HG02571 (cell line): ENCODE results near the gene PXDN.

Source experiments
- ATAC-seq: cut with Tn5 transposase; IDR thresholded peaks from one replicate; pipeline ENCODE4 v1.9.1; 2021; ENCODE audit warnings: mild to moderate bottlenecking, moderate library complexity; ENCODE audit not compliant: unreplicated experiment

PXDN gene

DNA sequence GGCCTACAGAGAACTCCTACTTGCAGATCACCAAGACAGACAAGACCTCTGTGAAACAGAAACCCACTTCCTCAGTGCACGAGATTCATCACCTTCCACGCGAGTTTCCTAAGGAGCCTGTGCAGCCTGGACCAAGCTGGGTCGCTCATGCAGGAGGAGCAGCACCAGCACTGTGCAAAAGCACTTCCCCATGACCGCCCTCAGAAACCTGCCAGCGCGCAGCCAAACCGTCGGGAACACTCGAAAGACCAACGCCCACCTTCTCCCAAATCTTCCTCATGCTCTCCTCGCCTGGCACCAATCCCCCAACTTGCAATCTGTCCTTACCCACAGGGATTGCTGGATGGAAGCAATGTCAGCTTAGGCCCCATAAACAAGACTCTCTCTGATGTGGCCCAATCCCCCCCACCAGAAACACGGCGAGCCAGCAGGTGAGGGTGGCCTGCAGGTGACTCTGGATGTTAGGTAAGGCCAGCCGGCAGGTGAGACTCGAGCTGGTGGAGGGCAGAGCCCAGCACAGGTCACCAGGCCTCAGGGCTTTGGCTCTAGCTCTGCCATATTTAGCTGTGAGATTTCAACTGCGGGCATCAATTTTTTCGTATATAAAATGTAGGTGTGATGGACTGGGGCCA lies 69.4 kb downstream of the PXDN start:
- ATAC-seq: no peak

DNA sequence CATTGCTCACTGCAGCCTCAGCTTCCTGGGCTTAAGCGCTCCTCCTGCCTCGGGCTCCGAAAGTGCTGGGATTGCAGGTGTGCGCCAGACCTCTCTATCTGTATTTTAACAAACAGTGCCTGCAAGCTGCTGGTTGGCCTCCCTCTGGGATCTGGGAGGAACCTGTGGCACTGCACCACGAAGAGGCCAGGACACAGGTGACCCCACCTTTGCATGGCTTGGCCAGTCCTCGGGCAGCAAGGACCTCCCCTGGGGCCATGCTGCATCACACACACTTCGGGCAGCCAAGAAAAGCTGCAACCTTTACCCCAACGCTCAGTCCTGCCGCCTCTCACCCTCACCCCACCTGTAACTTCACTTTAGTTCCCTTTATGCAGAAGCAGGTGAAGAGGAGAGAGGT lies 70.0 kb downstream of the PXDN start:
- ATAC-seq: no peak

DNA sequence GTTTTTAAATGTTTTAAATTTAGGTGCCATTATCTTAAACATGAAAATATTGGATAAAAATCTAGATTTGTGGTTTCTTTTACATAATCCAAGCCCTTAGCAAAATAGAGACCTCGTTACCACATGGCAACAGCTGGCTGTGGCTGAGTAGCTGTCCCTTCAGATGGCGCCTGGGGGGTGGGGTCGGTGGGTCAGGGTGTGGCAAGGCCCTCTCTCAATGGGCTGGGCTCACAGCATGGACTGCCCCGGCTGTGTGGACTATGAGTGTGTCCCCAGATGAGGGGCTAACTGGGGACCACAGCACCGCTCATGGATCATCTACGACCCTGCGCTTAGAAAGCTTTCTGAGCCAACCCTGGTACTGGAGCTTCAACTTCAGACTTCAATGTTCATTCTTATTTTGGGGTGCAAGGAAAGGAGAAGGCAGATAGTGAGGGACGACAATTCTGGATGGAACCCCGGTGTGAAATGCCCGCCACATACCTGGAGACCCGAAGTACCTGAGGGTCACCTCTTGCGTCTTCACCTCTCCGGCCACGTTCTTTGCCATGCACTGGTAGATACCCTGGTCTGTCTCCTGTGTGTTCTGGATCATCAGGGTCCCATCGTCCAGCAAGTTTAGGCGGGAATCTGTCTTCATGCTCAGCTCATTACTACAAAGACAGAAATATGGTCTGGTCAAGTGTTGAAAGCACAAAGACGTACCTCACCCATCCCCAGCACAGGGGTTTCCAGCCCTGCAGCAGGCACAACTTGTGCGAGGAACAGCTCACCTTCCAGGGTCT lies 71.0 kb downstream of the PXDN start:
- no peak for ATAC-seq

DNA sequence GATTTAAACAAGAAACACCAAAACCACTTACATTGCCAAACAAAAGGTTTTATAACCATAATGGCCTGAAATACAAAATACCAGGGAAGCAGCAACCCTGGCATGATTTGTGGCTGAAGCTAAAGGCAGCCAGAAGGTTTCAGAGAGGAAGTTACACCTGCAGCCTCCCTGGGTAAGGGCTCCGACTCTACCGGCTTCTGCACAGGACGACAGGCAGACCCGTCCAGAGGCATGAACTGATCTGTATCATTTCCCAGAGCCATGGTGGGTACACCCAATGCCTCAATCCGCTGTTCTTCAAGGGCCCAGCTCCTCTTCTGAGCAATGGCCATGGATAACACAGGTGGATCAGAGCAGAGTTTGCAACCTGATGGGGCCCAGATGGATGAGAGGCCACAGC lies 71.6 kb downstream of the PXDN start:
- ATAC-seq: no peak

DNA sequence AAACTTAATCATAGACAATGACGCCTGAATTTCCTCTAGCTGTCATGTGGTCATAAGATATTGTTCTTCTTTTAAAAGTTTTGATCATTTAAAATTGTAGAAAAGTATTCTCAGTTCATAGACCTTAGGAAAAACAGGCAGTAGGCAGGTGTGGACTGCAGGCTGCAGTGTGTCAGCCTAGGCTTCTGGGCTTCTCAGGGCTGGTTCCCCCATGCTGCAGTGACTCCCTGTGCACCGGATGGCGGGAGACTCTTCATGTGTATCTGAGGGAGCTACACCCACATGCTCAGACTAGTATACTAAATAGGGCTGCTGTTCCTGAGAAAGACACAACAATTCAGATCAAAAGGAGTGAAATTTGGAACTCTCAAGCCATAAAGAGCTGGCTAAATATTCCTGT lies 72.4 kb downstream of the PXDN start:
- no peak for ATAC-seq

DNA sequence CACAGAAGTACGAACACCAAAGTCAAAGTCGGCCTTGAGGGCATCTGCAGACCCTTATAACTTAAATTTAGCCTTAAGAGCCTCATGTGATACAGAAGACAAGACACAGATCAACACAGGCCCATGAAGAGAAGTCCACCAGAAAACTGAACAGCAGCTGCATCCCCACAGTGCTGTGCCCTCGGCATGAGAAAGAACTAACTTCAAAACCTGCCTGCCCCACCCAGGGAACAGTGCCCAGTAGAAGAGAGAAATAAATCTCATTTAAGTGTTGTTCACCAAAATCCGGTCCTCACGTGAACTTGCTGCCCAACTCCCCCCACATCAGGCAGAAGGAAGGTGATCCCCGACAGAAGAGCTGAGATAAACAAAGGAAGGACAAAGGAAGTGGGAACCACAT lies 73.7 kb downstream of the PXDN start:
- ATAC-seq: no peak

DNA sequence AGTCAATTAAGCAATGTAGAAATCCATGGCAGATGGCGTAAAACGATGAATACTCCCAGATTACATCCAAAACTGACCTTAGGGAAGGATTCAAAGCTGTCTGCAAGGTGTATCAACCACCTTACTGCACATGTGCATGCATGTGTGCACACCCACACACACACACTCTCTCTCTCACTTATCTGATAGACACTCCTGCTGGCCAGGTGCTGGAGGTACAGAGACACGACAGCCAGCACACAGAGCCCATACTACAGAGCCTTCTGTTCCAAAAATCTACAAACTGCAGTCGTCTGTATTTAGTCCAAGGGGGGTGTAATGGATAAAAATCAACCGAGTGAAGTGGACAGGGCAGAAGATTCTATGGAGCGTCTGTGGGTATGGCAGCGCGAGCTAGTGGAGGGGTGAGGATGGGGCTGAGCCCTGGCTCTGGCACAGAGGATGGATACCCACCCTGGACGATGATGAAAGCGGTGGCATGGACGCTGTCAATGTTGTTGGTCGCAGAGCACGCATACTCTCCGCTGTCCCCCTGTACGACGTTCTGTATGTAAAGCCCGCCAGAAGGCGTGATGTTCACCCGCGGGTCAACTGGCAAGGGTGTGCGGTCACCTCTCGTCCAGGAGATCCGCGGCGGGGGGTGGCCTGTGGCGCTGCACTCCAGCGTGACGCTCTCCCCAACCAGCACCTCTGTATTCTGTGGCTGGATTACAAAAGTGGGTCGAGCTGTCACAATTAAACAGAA lies 78.4 kb downstream of the PXDN start:
- no peak for ATAC-seq

DNA sequence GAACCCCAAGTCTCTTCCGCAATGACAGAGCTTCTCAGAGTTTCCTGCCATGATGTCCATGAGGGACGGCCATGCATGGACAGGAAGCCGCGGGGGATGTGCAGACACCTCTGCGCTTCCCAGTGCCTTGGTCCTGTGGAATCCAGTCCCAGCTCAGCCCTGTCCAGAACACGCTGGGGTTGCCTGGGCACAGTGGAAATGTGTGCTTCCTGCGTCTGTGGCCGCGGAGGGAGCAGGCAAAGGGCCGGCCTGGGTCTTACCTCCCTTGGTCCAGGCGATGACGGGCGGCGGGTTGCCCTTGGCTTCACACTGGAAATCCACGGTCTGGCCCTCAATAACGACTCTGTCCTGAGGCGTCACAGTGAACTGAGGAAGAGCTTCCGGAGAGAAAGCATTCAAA lies 79.6 kb downstream of the PXDN start:
- no peak for ATAC-seq

DNA sequence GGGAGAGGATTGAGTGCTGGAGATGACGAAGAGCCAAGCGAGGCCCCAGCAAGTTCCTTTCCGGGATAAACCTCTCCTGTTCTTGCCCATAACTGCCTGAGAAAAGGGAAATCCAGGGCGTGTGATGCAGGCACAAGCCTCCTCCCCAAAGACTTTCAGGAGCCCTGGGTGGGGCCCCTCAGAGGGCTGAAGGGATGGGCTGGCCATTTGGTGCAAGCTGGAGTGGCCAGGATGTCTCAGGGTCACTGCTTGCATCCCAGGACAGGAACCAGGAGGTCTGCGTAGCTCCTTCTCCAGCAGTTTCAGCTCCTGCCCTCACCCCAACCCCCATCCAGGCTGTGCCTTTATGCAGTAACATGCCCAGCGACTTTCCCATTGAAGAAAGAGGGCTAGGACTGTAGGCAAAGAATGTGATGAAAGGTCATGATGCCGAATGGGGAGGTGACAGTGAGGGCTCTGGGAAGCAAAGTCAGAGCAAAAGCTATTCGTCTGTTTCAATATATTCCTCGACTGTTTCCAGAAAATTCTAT lies 80.2 kb downstream of the PXDN start:
- ATAC-seq: no peak

DNA sequence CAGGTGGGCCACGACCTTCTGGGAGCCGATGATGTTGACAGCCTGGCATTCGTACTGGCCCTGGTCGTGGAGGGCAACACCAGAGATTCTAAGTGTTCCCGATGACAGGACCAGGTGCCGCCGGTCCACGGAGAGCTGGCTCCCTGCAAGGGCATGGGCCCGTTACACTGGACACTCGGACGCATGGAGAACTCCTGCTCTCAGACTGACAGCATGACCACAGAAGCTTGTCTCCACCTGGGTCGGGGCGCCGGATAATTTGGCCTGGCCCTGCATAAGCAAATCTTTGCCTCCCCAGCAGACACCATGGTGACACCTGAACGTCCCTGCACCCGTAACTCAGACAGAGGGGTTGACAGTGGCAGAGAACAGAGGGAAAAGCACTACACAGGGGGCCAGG lies 80.7 kb downstream of the PXDN start:
- no peak for ATAC-seq

DNA sequence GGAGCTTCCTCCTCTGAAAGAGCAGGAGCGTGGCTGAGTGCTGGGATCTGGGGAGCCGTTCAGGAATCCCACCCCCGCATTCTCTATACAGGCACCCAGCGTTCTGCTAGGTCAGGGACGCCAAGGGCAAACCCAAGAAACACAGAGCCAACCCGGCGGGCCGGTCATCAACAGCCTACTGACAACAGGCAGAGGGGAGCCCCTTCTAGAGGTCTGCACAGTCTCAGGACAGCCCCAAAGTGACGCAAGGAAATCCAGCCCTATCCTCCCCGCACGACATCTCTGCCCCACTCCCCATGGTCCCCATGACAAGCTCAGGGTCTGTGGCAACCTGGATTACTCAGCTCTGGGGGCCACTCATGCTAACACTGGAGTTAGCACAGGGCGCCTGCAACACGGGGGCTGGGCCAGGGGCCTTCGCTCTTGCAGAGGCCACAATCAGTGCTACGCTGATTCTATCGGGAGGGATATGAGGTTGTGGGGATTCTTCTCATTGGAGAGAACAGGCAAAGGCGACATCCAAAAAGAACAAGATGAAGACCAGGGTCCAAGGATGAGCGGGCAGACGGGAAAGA lies 81.6 kb downstream of the PXDN start:
- no peak for ATAC-seq

DNA sequence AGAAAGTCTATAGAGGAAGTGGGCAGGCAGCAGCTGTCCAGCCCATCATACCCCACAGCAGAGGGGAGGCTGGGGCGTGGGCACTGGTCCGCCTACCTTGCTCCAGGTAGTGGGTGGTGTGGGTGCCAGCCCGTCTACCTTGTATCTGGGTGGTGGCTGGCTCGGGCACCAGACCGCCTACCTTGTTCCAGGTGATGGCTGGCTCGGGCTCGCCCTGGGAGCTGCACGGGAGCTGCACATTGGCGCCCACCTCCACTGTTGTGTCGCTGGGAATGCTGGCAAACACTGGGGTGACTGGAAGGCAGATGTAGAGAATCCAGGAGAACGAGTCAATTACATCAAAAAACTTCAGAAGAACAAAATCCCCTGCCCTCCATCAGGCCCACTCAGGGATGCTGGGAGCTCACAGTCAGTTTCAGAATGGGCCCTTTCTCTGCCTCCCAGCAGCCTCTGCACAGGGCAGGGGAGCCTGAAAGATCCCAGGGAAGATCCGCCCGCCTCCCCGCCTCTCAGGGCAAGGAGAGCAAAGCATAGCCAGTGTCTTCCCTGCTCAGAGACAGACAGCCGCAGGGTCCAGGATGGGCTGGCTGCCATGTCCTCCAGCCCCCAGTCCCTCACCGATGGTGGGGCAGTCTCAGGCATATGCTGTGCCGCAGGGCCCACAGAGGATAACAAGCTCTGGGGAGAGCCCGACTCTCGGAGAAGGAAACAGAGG lies 82.3 kb downstream of the PXDN start:
- ATAC-seq: no peak

DNA sequence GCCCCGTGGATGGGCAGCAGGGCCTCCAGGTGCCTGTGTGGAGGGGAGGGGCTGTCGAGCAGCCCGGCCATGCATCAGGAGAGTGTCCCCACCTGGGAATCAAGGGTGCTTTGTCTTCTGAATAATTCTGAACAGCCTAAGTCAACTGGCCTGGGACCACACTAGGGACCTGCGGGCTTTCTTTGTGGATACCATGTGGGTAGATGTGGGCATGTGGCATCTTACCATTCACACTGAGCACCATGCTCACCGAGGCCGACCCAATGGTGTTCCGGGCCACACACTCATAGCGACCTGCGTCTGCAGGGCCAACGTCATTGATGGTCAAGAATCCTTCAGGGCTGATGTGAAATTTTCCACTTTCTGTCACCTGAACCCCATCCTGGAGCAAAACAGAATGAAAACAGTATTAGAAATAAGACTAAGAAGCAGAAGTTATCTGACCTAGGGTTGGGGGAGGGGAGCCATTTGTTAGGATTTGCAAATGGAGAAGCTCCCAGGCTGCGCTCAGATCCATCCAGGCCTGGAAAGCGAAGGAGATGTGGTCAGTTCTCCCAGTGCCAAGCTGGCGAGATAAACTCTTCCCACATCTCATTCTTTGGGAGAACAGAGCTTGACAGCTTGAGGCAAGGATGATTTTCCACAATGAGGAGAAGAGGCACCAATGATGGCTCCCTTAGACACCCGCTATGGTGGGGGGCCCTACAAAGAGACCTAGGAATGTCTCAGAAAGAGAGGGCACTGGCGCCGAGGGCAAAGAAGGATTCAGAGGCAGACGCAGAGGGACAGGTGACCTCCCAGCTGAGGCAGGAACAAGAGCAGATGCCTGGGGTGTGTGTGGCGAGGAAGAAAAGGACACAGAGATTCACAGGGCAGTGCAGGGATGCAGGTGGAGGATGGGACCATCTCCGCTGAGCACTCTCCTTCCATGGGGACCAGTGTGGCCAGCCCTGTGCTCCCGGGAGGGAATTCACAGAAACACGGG lies 83.4 kb downstream of the PXDN start:
- no peak for ATAC-seq

DNA sequence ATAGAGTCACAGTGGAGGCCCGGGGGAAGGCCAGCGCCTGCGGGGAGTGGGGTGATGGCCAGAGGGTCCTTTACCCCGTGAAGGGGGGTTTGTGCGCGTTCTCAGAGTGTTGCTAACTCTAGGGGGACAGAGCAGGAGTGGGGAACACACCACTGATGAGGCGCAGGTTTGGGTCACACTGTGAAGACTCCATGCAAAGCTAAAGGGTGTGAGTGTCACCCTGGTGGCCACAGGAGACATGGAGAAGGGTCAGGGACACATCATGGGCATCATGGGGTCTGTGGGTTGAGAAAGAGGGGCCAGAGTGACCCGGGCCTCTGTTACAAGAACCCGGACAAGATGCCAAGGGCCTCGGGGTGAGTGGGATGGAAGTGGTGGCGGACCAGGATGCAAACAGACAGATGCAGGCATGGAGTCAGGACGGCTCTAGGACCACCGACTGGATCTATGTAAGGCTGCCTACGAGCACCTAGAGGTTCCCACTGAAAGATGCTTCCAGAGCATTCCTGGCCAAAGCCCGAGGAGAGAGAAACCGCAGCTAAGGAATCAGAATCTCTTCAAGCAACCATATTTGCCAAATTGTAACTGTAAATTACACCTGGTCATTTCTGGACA lies 84.3 kb downstream of the PXDN start:
- ATAC-seq: no peak

DNA sequence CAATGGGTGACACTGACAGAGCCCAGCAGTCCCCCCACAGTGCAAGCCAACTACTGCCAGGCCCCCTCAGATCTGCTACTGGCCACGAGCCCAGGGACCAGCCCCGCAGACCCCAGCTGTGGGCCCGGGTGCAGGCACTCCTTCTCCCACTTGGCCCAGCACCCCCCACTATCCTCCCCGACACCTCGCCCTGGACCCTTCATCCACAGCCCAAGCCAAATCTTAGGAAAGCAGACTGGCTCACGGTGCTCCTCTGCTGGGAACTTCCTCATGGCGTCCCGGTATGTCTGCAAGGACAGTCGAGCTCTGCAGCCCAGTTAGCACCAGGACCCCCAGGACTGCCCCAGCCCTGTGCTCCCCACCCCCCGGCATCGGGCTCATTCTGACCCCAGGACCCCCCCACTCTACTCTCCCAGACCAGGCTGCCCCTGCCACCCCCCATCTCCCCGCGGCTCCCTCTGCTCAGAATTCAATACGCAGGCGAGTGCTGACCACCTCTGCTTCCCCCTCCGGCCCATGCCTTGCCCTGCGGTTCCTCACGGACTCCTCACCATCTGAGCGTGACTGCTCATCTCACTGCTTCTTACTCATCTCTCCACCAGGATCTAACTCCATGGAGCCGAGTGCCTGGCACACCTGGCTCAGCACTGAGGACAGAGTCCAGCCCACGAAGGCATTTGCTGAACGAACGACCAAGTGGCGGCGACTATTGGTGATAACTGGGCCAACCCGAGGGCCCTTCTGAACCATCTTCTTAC lies 85.7 kb downstream of the PXDN start:
- ATAC-seq: no peak

DNA sequence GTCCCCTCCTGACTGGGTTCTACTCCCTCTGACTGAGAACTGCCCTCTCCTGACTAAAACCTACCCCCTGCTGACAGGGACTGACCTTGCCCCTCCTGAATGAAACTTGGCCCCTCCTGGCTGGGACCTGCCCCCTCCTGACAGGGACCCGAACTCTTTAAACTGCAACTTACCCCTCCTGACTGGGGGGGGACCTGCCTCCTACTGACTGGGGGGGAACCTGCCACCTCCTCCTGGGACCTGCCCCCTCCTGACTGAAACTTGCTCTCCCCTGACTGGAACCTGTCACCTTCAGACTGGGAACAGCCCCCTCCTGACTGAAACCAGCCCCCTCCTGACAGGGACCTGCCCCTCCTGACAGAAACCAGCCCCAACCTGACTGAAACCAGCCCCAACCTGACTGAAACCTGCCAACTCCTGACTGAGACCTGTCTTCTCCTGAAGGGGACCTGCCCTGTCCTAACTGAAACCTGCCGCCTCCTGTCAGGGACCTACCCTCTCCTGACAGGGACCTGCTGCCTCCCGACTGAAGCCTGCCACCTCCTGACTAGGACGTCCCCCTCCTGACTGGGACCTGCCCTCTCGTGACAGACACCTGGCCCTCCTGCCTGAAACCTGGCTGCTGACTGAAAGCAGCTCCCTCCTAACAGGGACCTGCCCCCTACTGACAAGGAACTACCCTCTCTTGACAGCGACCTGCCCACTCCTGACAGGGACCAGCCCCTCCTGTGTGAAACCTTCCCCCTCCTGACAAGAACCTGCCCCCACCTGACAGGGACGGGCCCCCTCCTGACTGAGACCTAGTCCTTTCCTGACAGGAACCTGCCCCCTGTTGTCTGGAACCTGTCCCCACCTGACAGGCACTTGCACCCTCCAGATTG lies 87.1 kb downstream of the PXDN start:
- ATAC-seq: no peak

DNA sequence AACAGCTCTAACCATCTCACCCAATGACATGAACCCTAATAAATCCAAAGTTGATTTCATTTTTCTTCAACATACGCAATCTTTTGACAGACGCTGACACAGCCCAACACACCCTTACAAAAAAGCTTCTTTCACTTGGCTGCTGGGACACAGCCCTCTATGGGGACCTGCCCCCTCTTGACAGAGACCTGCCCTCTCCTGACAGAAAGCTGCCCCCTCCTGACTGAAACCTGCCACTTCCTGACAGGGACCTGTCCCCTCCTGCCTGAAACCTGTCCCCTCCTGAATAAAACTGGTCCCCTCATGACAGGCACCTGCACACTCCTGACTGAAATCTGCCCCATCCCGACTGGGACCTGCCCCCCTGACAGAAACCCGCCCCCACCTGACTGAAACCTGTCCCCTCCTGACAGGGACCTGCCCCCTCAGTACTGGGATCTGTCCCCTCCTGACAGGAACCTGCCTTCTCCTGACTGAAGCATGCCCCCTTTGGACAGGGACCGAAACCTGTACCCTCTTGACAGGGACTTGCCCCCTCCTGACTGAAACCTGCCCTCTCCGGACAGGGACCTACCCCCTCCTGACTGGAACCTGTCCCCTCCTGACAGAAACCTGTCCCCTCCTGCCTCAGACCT lies 87.9 kb downstream of the PXDN start:
- no peak for ATAC-seq
